GM19035 (cell line): ENCODE measurements around the gene NPHP4.
"Not testable (repeated sequence)": the region's sequence is repeated elsewhere in the genome, so short reads cannot be mapped to it uniquely, and the experiment has no call there.

Experiments used
- ATAC-seq: cut with Tn5 transposase; IDR thresholded peaks from one replicate; pipeline ENCODE4 v1.9.1; 2021; ENCODE audit not compliant: unreplicated experiment

The NPHP4 gene

GRCh38 chr1:5898266-5898665 lies 94.0 kb downstream of the NPHP4 start:
- no peak for ATAC-seq

- ATAC-seq, result no peak
Measured at GRCh38 chr1:5896706-5897660, 95.2 kb downstream of the NPHP4 start.

- no peak for ATAC-seq
Measured at GRCh38 chr1:5895446-5896406, 96.5 kb downstream of the NPHP4 start.

DNA sequence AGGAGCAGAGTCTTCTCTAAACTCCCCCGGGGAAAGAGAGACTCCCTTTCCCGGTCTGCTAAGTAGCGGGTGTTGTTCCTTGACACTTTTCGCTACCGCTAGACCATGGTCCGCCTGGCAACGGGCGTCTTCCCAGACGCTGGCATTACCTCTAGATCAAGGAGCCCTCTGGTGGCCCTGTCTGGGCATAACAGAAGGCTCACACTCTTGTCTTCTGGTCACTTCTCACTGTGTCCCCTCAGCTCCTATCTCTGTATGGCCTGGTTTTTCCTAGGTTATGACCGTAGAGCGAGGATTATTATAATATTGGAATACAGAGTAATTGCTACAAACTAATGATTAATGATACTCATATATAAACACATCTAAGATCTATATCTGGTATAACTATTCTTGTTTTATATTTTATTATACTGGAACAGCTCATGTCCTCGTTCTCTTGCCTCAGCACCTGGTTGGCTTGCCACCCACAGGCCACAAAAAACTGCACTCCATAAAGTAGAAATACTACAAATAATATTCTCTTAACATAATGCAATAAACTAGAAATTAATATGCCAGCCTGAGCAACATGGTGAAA lies 98.4 kb downstream of the NPHP4 start:
- ATAC-seq, result not testable (repeated sequence)

GRCh38 chr1:5892329-5892728 lies 99.9 kb downstream of the NPHP4 start:
- ATAC-seq, result no peak

DNA sequence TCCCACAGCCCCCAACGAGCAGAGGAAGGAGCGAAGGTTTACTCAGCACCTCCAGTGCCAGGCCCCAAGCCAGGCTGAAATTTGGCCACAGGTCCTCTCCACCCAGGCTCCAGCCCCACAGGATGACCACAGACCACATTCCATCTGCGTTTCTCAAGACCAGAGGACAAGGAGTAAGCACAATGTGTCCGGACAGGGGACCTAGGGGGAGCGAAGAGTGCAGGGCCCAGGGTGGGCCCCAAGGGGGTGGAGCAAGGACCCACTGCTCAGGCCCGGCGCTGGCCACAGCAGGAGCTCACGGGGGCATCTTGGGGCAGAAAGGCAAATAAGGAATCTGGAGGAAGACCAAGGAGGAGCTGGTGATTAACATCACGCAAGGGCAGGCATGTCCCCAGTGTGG lies 100.5 kb downstream of the NPHP4 start:
- no peak for ATAC-seq

GRCh38 chr1:5891137-5891536 lies 101.1 kb downstream of the NPHP4 start:
- ATAC-seq, result no peak

- ATAC-seq, result no peak
Measured at GRCh38 chr1:5890346-5891106, 101.7 kb downstream of the NPHP4 start.

DNA sequence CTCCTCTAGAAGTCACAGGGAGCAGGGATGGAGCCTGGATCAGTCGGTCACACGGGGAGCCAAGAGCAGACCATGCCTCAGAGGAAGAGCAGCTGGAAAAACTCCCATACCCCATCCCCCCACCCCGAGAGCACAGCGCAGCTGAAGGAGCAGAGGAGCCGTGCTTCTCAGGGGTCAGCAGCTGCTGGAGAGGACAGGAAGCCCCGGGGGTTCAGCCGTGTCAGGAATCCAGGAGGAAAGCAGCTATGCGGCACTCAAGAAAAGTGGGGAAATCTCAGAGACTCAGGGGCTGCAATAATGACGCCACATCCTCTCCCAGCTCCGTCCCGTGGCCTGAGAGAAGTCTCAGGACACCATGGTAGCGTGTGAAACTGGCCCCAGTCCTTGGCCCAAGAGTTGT lies 102.3 kb downstream of the NPHP4 start:
- ATAC-seq, result no peak

DNA sequence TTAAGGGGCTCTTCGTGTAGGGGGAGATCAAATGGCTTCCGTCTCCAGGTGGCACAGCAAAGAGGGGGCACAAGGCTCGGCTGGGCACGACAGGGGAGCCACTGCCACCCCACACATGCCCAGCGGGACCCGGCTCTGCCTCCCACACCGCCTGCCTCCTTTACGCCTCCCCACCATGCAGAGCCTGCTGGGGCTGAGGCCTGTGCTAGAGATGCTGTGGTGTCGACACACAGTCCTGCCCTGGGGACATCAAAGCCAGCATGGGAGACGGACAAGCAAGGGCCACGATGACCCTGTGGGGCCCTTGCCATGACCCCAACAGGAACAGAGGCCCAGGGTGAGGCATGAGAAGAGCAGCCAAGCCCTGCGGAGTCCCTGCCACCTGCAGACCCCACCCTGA lies 102.8 kb downstream of the NPHP4 start:
- no peak for ATAC-seq

DNA sequence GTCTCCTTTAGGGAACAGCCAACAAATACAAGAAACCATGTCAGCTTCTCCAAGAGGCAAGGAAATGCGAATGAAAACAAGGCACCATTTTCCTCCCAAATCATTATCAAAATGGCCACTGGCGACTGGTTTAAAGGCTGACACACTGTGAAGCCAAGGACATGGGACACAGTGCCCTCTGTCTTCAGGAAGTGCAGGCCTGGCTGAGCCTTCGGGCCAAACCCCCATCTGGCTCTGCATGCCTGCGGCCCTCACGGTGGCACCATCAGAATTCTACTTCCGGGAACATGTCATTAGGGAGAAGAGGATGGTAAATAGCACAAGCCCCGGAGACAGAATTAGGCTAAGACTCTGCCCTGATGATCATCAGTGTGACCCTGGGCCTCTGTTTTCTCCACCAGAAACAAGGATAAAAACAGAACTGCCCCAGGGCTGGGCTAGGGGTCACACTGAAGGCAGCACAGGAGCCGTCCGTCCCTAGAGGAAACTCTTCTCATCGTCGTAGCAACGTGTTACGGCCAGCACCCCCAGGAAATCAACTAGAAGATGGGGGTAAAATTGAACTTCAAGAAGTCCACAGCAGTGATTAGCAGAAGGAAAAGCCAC lies 103.5 kb downstream of the NPHP4 start:
- ATAC-seq, result no peak

DNA sequence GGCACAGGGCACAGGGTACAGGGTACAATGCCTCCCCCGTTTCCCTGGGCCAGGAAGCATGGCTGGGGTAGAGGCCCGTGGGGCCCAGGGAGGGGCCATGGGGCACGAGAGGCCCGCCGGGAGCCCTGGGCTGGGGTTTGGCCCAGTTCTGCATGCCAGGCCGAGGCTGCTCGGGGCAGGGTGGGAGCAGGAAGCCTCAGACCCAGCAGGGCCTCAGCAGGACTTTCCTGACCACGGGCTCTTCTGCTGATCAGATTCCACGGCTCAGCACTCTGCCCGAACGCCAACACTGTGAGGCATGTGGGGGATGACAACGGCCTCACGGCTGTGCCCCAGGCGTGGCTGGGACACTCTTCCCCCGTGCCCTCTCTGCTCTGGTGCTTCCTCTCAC lies 104.3 kb downstream of the NPHP4 start:
- ATAC-seq, result no peak

DNA sequence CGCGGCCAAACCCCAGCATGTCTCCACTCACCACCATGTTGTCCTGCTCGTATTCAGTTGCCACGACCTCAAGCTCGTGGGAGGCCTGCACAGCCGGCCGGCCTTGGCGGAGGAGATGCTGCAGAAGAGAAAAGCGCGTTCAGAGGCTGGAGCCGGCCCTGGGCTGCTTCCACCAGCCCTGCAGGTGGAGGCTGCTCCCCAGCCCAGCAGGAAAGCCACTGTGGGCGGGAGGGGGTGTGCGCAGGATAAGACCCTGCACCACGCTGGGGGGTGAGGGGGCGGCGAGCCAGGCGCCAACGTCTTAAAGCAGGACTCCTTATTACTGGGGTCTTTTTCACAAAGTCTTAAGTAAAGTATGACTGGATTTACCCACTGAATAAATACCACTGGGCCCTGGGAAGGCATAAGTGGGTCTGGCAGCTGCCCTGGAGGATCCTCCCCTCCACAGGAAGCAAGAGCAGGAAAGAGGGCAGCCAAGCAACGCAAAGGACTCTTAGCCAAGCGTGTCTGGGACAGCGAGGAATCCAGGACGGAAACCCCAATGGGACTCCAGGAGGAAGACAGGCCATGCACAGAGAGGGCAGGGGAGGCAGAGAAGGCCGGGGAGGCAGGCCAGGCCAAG lies 104.8 kb downstream of the NPHP4 start:
- ATAC-seq, result no peak

DNA sequence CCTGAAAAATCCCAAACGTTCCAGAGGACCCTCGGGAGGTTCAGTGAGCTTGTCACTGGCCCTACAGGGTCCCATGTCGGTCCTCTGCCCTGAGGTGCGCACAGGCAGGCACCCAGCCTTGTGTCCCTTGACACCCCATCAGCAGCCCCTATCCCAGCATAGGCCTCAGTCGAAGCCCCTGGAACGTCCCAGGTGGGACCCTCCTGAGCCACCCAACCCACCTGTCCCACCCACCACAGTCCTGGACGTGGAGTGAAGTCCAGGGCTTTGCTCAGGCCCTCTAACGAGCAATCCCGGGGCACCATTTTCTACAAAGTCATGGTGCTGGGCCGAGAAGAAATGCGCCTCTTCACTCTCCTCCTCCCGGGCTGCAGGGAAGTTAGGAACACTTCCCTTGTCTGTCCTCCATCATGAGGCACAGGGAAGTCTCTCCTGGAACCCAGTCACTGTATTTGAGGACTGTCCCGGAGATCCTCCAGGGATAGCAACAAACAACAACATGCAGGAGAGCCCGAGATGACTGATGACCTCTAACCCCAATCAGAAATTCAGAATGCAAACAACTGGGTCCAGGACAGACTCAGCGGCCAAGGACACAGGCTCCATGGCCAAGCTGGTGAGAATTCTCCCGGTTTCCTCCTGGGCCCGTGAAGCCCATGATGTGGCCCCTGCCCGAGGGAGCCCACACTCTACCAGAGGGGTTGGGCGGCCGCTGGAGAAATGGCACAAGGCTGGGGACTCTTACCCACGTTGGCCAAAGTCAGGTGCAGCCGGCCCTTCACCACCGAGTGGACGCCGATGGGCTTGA lies 105.5 kb downstream of the NPHP4 start:
- no peak for ATAC-seq

DNA sequence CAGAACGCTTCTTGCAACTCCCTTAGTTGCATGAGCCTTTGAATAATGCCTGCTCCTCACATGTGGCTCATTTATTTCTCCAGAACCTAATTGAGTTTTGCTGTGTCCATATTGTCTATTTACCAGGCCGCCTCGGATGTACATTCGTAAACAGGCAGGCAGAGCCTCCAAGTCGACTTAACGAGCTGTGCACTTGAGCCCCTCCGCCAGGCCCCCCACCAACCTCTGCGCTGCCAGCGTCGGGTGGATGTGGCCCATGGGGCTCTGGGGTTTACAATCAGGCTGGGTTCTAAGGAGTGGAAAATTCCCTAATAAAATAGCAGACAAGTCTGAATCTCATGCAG lies 106.1 kb downstream of the NPHP4 start:
- ATAC-seq, result no peak

DNA sequence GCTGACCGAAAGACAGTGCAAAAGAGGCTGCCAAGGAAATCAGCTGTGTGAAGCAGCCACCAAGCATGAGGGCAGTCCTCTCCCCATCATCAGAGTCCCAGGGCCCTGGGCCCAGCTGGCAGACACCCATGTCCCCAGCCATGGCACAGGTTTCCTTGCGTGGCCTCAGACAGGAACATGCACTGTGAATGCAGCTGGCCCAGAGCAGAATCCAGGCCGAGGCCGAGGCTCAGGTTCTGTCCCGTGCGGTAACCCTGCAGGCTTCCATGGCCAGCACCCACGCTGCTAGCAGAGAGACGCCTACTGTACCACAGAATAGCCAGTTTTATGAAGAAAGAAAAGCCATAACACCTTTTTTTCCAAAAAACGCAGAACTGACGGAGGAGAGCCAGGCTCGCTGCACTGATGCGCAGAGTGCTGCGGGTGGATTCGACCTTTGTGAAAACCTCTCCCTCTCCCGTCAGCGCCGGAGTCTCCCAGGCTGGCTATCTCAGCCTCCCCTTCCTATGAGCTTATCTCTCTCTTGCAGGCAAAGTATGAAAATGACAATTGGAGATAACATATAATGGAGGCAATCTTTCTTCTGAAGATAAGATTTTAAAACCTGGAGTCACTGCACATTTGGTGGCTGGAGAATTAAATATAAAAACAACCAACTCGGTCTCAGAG lies 106.6 kb downstream of the NPHP4 start:
- no peak for ATAC-seq

GRCh38 chr1:5884110-5884509 lies 108.1 kb downstream of the NPHP4 start:
- ATAC-seq, result no peak
